Astrocyte (in vitro differentiated cells and primary cell): ENCODE results near the gene ANKRD52.

Experiments
- CTCF ChIP-seq: IDR thresholded peaks from 2 replicates; pipeline ENCODE4 v1.5.1; 2011; ENCODE audit warnings: low read depth, mild to moderate bottlenecking, inconsistent platforms, low read length, moderate library complexity; ENCODE audit not compliant: insufficient read depth
- EZH2 ChIP-seq: IDR thresholded peaks from 2 replicates; pipeline ENCODE4 v1.6.1; 2012; ENCODE audit warnings: mild to moderate bottlenecking, low read length, inconsistent platforms; ENCODE audit not compliant: insufficient read depth

GRCh38 chr12:56192582-56192981, 65.6 kb downstream of the ANKRD52 start:
- TF ChIP-seq CTCF: no peak
- TF ChIP-seq EZH2: no peak
